Right atrium auricular region (tissue), 2 donors: ENCODE data around the gene ACVR1B. TPM values are rescaled to one million over a fixed set of nuclear protein-coding genes. Genes with fewer than 3 reads are reported as not detected.
A peak's percentile ranks its signal among the peaks of the same experiment; 100 is the strongest.

Experiments
- DNase-seq: peaks from one replicate; pipeline ENCODE4 v3.0.0-alpha.2; 2019; ENCODE audit warnings: low spot score
- H3K27ac ChIP-seq, 2 donors: fragments of 200-600 bp; sonication (generic); 1 replicate in 1 of 2; 2 replicates in 1 of 2; pipeline ENCODE4 v1.5.1; 2016 to 2019
- H3K27me3 ChIP-seq, 2 donors: fragments of 200-600 bp; sonication (generic); one replicate each; pipeline versions ENCODE4 v1.5.1 to v1.6.0; 2017 to 2019
- H3K36me3 ChIP-seq: fragments of 200-600 bp; sonication (generic); one replicate; pipeline ENCODE4 v1.5.1; 2016
- H3K4me1 ChIP-seq, 2 donors: fragments of 200-600 bp; sonication (generic); one replicate each; pipeline versions ENCODE4 v1.5.1 to v1.6.0; 2017 to 2019
- H3K4me3 ChIP-seq, 2 donors: fragments of 200-600 bp; sonication (generic); 1 replicate in 1 of 2; 2 replicates in 1 of 2; pipeline ENCODE4 v1.5.1; 2017 to 2019; ENCODE audit warnings: mild to moderate bottlenecking in 1 of 2, moderate library complexity in 1 of 2
- H3K9me3 ChIP-seq, 2 donors: fragments of 200-600 bp; sonication (generic); one replicate each; pipeline ENCODE4 v1.5.1; 2019
- CTCF ChIP-seq, 2 donors: fragments of 200-600 bp; sonication (generic); IDR thresholded peaks; one replicate each; pipeline ENCODE4 v1.5.1; 2019; ENCODE audit warnings: antibody characterized with exemption in 2 of 2
- total RNA-seq, 2 donors: library from RNA; depleted of rRNA; stranded (reverse); fragments of >200 nt; gene quantifications; one replicate each; pipeline ENCODE4 v1.1.0, GENCODE V29; 2016

ACVR1B gene
- total RNA-seq, 2 donors from 2014 or later = 8.2 to 12.5 TPM

GRCh38 chr12:52035926-52036325 lies 84.4 kb downstream of the ACVR1B start:
- no peak overlapping the region for H3K4me3 ChIP-seq
- TF ChIP-seq CTCF (IDR thresholded peaks at IDR 0.05) = no peak
- no peak for DNase-seq
- H3K27me3 ChIP-seq = no peaks in the 10 kb centered on the region
- peak overlapping the region; percentile 94 to 99 for H3K27ac ChIP-seq
- H3K4me1 ChIP-seq = peaks cover 0 to 73% of the 10 kb centered on the region in 2 donors
- no peaks in the 10 kb centered on the region for H3K9me3 ChIP-seq
- no peaks in the 10 kb centered on the region for H3K36me3 ChIP-seq

GRCh38 chr12:52036587-52037171 lies 85.2 kb downstream of the ACVR1B start:
- no peaks in the 10 kb centered on the region for H3K27me3 ChIP-seq
- DNase-seq = peak; percentile 94

GRCh38 chr12:52037248-52037861 lies 85.9 kb downstream of the ACVR1B start:
- H3K4me1 ChIP-seq = peaks cover 0 to 77% of the 10 kb centered on the region in 2 donors
- DNase-seq = no peak
- peak overlapping the region; percentile 94 to 99 for H3K27ac ChIP-seq
- peak overlapping the region; percentile 81 to 86 for H3K4me3 ChIP-seq
- no peaks in the 10 kb centered on the region for H3K9me3 ChIP-seq
- no peaks in the 10 kb centered on the region for H3K36me3 ChIP-seq
- H3K27me3 ChIP-seq = no peaks in the 10 kb centered on the region
- peak in 1 of 2 donors; percentile 9 for TF ChIP-seq CTCF (IDR thresholded peaks at IDR 0.05)

More at GRCh38 chr12:52036587-52037171, 85.2 kb downstream of the ACVR1B start:
- Histone ChIP-seq H3K4me1 (peaks cover 0 to 76% of the 10 kb centered on the region in 2 donors), H3K27ac (peak overlapping the region; percentile 94 to 99), H3K9me3 (no peaks in the 10 kb centered on the region), H3K4me3 (peak overlapping the region; percentile 81 to 86), H3K36me3 (no peaks in the 10 kb centered on the region)
- TF ChIP-seq CTCF (IDR thresholded peaks at IDR 0.05) = no peak

GRCh38 chr12:52038447-52038846 lies 86.9 kb downstream of the ACVR1B start:
- Histone ChIP-seq H3K4me1 (peaks cover 0 to 81% of the 10 kb centered on the region in 2 donors), H3K36me3 (no peaks in the 10 kb centered on the region), H3K4me3 (peak overlapping the region; percentile 81 to 86), H3K27ac (peak overlapping the region; percentile 94 to 99), H3K9me3 (no peaks in the 10 kb centered on the region), H3K27me3 (no peaks in the 10 kb centered on the region)
- no peak for DNase-seq
- TF ChIP-seq CTCF (IDR thresholded peaks at IDR 0.05) = no peak

- no peak for TF ChIP-seq CTCF (IDR thresholded peaks at IDR 0.05)
- Histone ChIP-seq H3K36me3 (no peaks in the 10 kb centered on the region), H3K4me1 (peaks cover 0 to 88% of the 10 kb centered on the region in 2 donors), H3K4me3 (no peak overlapping the region), H3K27me3 (no peaks in the 10 kb centered on the region), H3K27ac (peak overlapping the region; percentile 94 to 99), H3K9me3 (no peaks in the 10 kb centered on the region)
- no peak for DNase-seq
These were observed 89.5 kb downstream of the ACVR1B start for GRCh38 chr12:52041035-52041434.
